Measurements from ENCODE around the gene AHNAK. TPM values are rescaled to one million over a fixed set of nuclear protein-coding genes. Genes with fewer than 3 reads are reported as not detected.

The AHNAK gene
- total RNA-seq, 1 donor from 2014 or later, result 485 TPM

- intact Hi-C loops (cut with DNase I), result no loop called here
- DNase-seq (ENCODE audit: low spot score), result no peak
Measured at GRCh38 chr11:62428871-62429560, 117.6 kb downstream of the AHNAK start.

GRCh38 chr11:62427630-62428233 is 118.9 kb downstream of the AHNAK start:
- no peak for DNase-seq (ENCODE audit: low spot score)
- intact Hi-C loops (cut with DNase I), result no loop called here

GRCh38 chr11:62423012-62423411 is 123.6 kb downstream of the AHNAK start:
- intact Hi-C loops (cut with DNase I), result no loop called here
- DNase-seq (ENCODE audit: low spot score), result no peak

- intact Hi-C loops (cut with DNase I), result no loop called here
- DNase-seq (ENCODE audit: low spot score), result no peak
Measured at GRCh38 chr11:62421996-62422395, 124.6 kb downstream of the AHNAK start.

GRCh38 chr11:62420882-62421281 is 125.7 kb downstream of the AHNAK start:
- intact Hi-C loops (cut with DNase I), result no loop called here
- no peak for DNase-seq (ENCODE audit: low spot score)

GRCh38 chr11:62419943-62420342 is 126.7 kb downstream of the AHNAK start:
- no peak for DNase-seq (ENCODE audit: low spot score)
- intact Hi-C loops (cut with DNase I), result no loop called here

- DNase-seq (ENCODE audit: low spot score), result no peak
Measured at GRCh38 chr11:62419314-62419929, 127.2 kb downstream of the AHNAK start.

GRCh38 chr11:62418733-62419132 is 127.9 kb downstream of the AHNAK start, which contains the start of gene SCGB1A1:
SCGB1A1 (plus strand) TSS chr11:62419033; CDS start chr11:62419096, 63 bp downstream.
- intact Hi-C loops (cut with DNase I), result no loop called here
- DNase-seq (ENCODE audit: low spot score), result no peak

More at GRCh38 chr11:62419314-62419929, 127.2 kb downstream of the AHNAK start:
- intact Hi-C loops (cut with DNase I), result no loop called here

- intact Hi-C loops (cut with DNase I), result no loop called here
- DNase-seq (ENCODE audit: low spot score), result no peak
Measured at GRCh38 chr11:62418136-62418535, 128.5 kb downstream of the AHNAK start.

GRCh38 chr11:62416596-62416995 is 130.0 kb downstream of the AHNAK start:
- no peak for DNase-seq (ENCODE audit: low spot score)
- intact Hi-C loops (cut with DNase I), result no loop called here

- intact Hi-C loops (cut with DNase I), result no loop called here
Measured at GRCh38 chr11:62413060-62413696, 133.4 kb downstream of the AHNAK start.

GRCh38 chr11:62411524-62411923 is 135.1 kb downstream of the AHNAK start:
- DNase-seq (ENCODE audit: low spot score), result no peak
- intact Hi-C loops (cut with DNase I), result no loop called here

More at GRCh38 chr11:62413060-62413696, 133.4 kb downstream of the AHNAK start:
- no peak for DNase-seq (ENCODE audit: low spot score)

- intact Hi-C loops (cut with DNase I), result no loop called here
Measured at GRCh38 chr11:62410972-62411371, 135.6 kb downstream of the AHNAK start.

GRCh38 chr11:62409831-62410230 is 136.8 kb downstream of the AHNAK start:
- intact Hi-C loops (cut with DNase I), result no loop called here
- no peak for DNase-seq (ENCODE audit: low spot score)

More at GRCh38 chr11:62410972-62411371, 135.6 kb downstream of the AHNAK start:
- no peak for DNase-seq (ENCODE audit: low spot score)

- intact Hi-C loops (cut with DNase I), result no loop called here
- no peak for DNase-seq (ENCODE audit: low spot score)
Measured at GRCh38 chr11:62406034-62406433, 140.6 kb downstream of the AHNAK start.

GRCh38 chr11:62404901-62405300 is 141.7 kb downstream of the AHNAK start:
- DNase-seq (ENCODE audit: low spot score), result no peak
- intact Hi-C loops (cut with DNase I), result no loop called here

GRCh38 chr11:62404435-62404834 is 142.2 kb downstream of the AHNAK start:
- intact Hi-C loops (cut with DNase I), result no loop called here

GRCh38 chr11:62402960-62403730 is 143.5 kb downstream of the AHNAK start:
- no peak for DNase-seq (ENCODE audit: low spot score)
- intact Hi-C loops (cut with DNase I), result no loop called here

More at GRCh38 chr11:62404435-62404834, 142.2 kb downstream of the AHNAK start:
- no peak for DNase-seq (ENCODE audit: low spot score)

GRCh38 chr11:62402226-62402959 is 144.2 kb downstream of the AHNAK start:
- DNase-seq (ENCODE audit: low spot score), result no peak
- intact Hi-C loops (cut with DNase I), result no loop called here

Data from cardiac septum (tissue), 1 donor.